ENCODE measurements around the gene NINJ1.

Gene NINJ1

DNA sequence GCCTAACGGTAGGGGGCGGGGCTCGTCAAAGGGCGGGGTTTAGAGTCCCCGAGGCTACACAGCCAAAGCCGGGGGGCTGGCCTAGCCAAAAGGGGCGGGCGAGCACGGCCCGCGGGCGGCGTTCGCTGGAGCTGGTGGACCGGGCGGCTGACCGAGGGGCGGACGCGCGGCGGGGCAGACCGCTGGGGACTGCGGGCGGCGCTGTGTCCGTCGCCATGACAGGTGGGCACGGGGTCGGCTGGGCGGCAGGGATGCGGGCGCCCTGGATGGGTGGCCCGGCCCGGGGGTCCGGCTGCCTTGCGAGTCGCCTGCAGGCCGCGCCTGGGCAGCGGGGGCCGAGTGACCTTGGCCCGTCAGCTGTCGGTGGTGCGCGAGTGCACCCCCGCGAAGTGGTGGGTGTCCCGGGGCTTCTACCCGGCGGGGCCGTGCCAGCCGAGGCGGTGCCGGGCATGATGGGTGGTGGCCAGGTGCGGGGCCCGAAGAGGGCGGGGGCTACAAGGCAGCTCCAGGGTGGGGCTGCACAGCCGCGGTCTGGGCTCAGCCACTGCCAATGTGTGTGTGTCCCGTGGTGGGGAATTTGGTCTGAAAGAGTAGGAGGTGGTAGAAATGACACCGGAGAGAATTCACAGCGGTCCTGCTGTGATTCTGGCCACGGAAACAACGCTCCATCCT is 37.8 kb downstream of the NINJ1 start, which contains the start of gene CARD19:
CARD19 (plus strand) TSS at position 87 of the 672 bp plus-strand sequence; CDS start at position 216, 129 bp downstream.
- no peak for TF ChIP-seq JUND (IDR thresholded peaks at IDR 0.05; ENCODE audit: low read depth)
- DNase-seq (ENCODE audit: low read depth in 1 of 2, low spot score in 1 of 2) = peak; percentile 28 to 47
- in situ Hi-C loops (cut with HindIII; ENCODE audit: low pct_unique_long_range_greater_than_20kb, low sequenced_read_pairs) = no loop called here

- DNase-seq (ENCODE audit: low read depth in 1 of 2, low spot score in 1 of 2) = peak; percentile 86 to 97
- in situ Hi-C loops (cut with HindIII; ENCODE audit: low pct_unique_long_range_greater_than_20kb, low sequenced_read_pairs) = no loop called here
- TF ChIP-seq JUND (IDR thresholded peaks at IDR 0.05; ENCODE audit: low read depth) = no peak
Measured at GRCh38 chr9:93095205-93096130, 38.6 kb downstream of the NINJ1 start.

- no peak for TF ChIP-seq JUND (IDR thresholded peaks at IDR 0.05; ENCODE audit: low read depth)
- in situ Hi-C loops (cut with HindIII; ENCODE audit: low pct_unique_long_range_greater_than_20kb, low sequenced_read_pairs) = no loop called here
- no peak for DNase-seq (ENCODE audit: low read depth in 1 of 2, low spot score in 1 of 2)
Measured at GRCh38 chr9:93094658-93095204, 39.3 kb downstream of the NINJ1 start.

- no peak for TF ChIP-seq JUND (IDR thresholded peaks at IDR 0.05; ENCODE audit: low read depth)
- in situ Hi-C loops (cut with HindIII; ENCODE audit: low pct_unique_long_range_greater_than_20kb, low sequenced_read_pairs) = no loop called here
- DNase-seq (ENCODE audit: low read depth in 1 of 2, low spot score in 1 of 2) = no peak
Measured at GRCh38 chr9:93093877-93094657, 40.0 kb downstream of the NINJ1 start.

- no peak for DNase-seq (ENCODE audit: low read depth in 1 of 2, low spot score in 1 of 2)
- in situ Hi-C loops (cut with HindIII; ENCODE audit: low pct_unique_long_range_greater_than_20kb, low sequenced_read_pairs) = no loop called here
- no peak for TF ChIP-seq JUND (IDR thresholded peaks at IDR 0.05; ENCODE audit: low read depth)
Measured at GRCh38 chr9:93093127-93093876, 40.7 kb downstream of the NINJ1 start.

DNA sequence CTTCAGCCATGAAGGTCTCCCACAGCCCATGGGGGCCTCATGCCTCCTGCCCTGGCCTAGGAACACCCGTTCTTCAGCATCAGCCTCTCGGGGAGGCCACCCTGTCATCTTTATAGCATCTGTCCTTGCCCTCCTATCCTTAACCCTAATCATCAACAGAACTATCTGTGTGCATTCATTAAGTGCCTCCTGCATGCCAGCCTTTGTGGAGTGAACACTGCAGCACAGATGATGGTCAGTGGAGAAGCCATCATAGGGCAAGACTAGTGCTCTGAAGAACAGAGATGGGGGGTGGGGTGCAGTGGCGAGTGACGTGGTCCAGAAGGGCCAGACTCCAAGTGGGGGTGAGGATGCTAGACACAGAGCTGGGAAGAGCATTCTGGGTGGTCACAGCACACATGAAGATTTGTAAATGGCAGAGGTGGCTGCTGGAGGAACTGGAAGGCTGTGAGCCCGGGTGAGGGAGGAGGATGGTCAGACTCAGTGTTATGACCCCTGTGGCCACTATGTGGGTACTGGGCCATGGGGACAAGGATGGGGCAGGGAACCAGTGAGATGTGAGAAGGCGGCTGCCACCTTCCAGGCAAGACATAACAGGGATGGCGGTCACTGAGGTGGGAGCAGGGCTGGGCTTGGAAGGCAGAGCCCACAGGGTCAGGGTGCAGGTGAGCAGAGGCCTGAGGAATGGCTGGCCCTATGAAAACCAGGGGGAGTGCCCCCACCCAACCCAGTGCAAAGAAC is 41.6 kb downstream of the NINJ1 start:
- in situ Hi-C loops (cut with HindIII; ENCODE audit: low pct_unique_long_range_greater_than_20kb, low sequenced_read_pairs) = no loop called here
- no peak for TF ChIP-seq JUND (IDR thresholded peaks at IDR 0.05; ENCODE audit: low read depth)
- DNase-seq (ENCODE audit: low read depth in 1 of 2, low spot score in 1 of 2) = no peak

GRCh38 chr9:93091453-93092081 is 42.5 kb downstream of the NINJ1 start:
- peak in 1 of 2 experiments; percentile 57 for DNase-seq (ENCODE audit: low read depth in 1 of 2, low spot score in 1 of 2)
- in situ Hi-C loops (cut with HindIII; ENCODE audit: low pct_unique_long_range_greater_than_20kb, low sequenced_read_pairs) = no loop called here
- TF ChIP-seq JUND (IDR thresholded peaks at IDR 0.05; ENCODE audit: low read depth) = no peak

- TF ChIP-seq JUND (IDR thresholded peaks at IDR 0.05; ENCODE audit: low read depth) = no peak
- in situ Hi-C loops (cut with HindIII; ENCODE audit: low pct_unique_long_range_greater_than_20kb, low sequenced_read_pairs) = no loop called here
- DNase-seq (ENCODE audit: low read depth in 1 of 2, low spot score in 1 of 2) = no peak
Measured at GRCh38 chr9:93091056-93091452, 43.0 kb downstream of the NINJ1 start.

GRCh38 chr9:93090091-93090655 is 43.9 kb downstream of the NINJ1 start:
- in situ Hi-C loops (cut with HindIII; ENCODE audit: low pct_unique_long_range_greater_than_20kb, low sequenced_read_pairs) = no loop called here
- DNase-seq (ENCODE audit: low read depth in 1 of 2, low spot score in 1 of 2) = no peak
- TF ChIP-seq JUND (IDR thresholded peaks at IDR 0.05; ENCODE audit: low read depth) = no peak

DNA sequence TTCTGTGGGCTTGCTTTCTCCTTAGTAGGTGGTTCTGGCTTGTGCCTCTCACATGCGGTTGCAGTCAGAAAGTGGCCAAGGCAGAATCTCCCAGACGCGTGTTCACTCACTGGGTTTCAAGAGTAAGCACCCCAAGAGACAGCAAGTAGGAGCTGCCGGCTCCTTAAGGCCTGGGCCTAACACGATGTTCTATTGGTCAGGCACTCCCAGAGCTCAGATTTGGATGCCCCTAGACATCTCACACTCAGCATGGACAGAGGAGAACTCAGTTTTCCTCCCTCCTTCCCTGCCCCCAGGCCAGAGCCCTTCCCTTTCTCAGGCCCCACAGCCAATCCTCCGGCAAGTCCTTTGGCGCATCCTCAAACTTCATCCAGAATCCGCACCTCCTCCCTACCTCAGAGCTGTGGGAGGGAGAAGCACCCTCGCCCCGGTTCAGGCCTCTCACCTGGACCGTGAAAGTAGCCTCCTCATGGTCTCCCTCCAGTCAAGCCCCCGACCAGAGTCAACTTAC is 44.5 kb downstream of the NINJ1 start:
- no peak for TF ChIP-seq JUND (IDR thresholded peaks at IDR 0.05; ENCODE audit: low read depth)
- DNase-seq (ENCODE audit: low read depth in 1 of 2, low spot score in 1 of 2) = no peak
- in situ Hi-C loops (cut with HindIII; ENCODE audit: low pct_unique_long_range_greater_than_20kb, low sequenced_read_pairs) = no loop called here

Data from T47D (cell line).